Mononuclear cell (primary cell): Measurements from ENCODE around the gene NADSYN1. TPM values are rescaled to one million over a fixed set of nuclear protein-coding genes. Genes with fewer than 3 reads are reported as not detected.
"Not testable (repeated sequence)": the region's sequence is repeated elsewhere in the genome, so short reads cannot be mapped to it uniquely, and the experiment has no call there.

ENCODE experiments used
- H3K27me3 ChIP-seq: 2 replicates; pipeline ENCODE4 v1.6.0; 2011; ENCODE audit warnings: low read length, control low read depth; ENCODE audit not compliant: insufficient read depth
- H3K4me1 ChIP-seq: 2 replicates; pipeline ENCODE4 v1.5.1; 2011; ENCODE audit warnings: mild to moderate bottlenecking, low read length, control low read depth; ENCODE audit not compliant: insufficient read depth
- H3K4me3 ChIP-seq: 2 replicates; pipeline ENCODE4 v1.5.1; 2011; ENCODE audit warnings: mild to moderate bottlenecking, low read length, moderate library complexity
- H3K9me3 ChIP-seq: 2 replicates; pipeline ENCODE4 v1.5.1; 2011; ENCODE audit warnings: low read depth, mild to moderate bottlenecking, control low read depth, low read length
- total RNA-seq: library from RNA; depleted of rRNA; stranded (reverse); fragments of >200 nt; gene quantifications from one replicate; pipeline ENCODE4 v1.2.3, GENCODE V29; 2012

NADSYN1 gene
- 79.4 TPM for total RNA-seq

DNA sequence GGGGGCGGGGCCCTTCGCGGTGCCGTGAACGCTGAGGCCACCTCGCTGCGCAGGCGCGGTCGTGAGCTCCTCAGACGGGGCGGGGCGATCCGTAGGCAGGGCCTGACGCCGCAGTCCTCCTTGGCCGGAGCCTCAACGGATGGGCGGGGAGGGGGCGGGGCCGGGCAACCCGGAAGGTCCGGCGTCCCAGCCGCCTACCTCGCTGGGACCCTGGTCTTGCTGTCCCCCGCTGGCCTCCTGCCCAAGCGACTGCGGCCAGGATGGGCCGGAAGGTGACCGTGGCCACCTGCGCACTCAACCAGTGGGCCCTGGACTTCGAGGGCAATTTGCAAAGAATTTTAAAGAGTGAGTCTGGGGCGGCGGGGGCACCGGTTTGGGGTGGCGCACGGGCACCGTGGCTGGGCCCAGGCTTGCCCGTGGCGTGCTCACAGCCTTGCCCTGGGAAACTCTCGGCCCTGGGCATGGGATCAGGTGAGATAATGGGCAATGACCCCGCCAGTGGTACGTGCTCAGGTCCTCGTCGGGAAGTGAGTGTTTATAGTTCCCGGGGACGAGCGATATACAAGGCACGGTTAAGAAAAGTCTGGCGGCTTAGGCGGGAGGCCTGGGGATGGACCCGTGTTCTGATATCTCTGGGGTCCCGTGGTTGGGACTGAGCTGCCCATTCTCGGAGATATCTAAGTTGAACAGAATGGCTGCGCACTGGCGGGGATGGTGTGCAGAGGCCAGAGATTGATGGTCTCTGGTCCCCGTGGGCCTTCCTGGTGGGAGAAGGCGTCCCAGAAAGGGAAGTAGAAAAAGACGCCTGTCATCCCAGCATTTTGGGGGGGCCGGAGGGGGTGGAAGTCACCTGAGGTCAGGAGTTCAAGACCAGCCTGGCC, at the start of gene NADSYN1:
Gene NADSYN1 (plus strand): TSS at position 167 of the 881 bp plus-strand sequence. CDS start 94 bp downstream, at position 261.
- H3K4me1 ChIP-seq: peaks cover 44% of the 10 kb centered on the region
- H3K27me3 ChIP-seq: no peaks in the 10 kb centered on the region
- peak within 1 kb of the TSS; percentile 90 for H3K4me3 ChIP-seq
- no peaks in the 10 kb centered on the region for H3K9me3 ChIP-seq

DNA sequence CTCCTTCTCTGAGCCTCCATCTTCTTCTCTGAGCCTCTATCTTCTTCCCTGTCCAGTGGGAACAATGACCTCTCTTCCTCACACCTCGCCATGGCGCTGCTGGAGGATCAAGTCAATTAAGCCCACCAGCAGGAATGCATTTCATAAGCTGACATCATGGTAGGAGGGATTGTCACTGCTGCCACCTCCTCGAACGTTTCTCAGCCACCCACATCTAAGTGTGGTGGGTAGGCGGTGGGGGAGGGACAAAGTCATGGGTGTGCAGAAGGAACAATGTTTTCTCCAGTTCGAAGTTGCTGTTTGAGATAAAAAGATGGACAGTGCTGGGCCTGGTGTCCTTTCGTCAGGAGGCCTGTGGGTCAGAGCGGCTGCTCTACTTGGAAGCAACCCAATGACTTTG, 48.8 kb upstream of the NADSYN1 start:
- no peaks in the 10 kb centered on the region for H3K9me3 ChIP-seq
- H3K4me3 ChIP-seq: no peak overlapping the region
- no peaks in the 10 kb centered on the region for H3K4me1 ChIP-seq
- H3K27me3 ChIP-seq: no peaks in the 10 kb centered on the region

DNA sequence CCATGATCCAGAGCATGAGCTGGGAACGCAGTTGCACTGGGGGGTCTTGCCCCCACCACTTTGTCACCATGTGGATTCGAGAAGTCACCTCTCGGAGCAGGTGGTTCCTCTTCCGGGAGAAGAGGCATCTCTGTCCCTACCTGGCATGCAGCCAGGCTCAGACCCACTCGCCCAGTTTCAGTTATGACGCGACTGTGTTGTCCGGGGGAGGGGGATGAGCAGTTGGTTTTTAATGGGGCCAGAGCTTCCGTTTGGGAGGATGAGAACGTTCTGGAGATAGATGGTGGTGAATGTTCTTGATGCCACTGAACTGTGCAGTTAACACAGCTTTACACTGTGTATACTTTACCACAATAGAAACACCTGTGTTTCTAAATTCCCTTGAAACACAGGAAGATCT, 46.3 kb upstream of the NADSYN1 start:
- Histone ChIP-seq H3K4me3 (no peak overlapping the region), H3K4me1 (no peaks in the 10 kb centered on the region), H3K27me3 (no peaks in the 10 kb centered on the region), H3K9me3 (no peaks in the 10 kb centered on the region)

DNA sequence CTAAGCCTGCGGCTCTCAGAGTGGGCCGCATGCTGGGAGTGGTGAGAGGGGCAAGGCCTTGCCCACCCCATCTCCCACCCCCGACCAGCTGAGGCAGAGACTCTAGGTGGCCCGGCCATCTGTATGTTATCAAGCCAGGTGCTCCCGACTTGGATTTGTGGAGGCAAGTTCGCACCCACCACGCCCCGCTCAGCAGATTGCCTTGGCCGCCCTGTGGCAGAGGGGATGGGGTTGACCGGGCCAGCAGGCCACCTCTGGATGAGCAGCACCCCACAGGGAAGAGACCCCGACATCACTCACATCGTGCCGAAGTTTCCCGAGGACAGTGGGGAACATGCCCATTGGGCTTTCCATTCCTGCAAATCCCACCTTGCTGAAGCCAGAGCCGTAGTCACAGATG, 45.6 kb upstream of the NADSYN1 start:
- Histone ChIP-seq H3K27me3 (no peaks in the 10 kb centered on the region), H3K9me3 (no peaks in the 10 kb centered on the region), H3K4me1 (no peaks in the 10 kb centered on the region), H3K4me3 (no peak overlapping the region)

DNA sequence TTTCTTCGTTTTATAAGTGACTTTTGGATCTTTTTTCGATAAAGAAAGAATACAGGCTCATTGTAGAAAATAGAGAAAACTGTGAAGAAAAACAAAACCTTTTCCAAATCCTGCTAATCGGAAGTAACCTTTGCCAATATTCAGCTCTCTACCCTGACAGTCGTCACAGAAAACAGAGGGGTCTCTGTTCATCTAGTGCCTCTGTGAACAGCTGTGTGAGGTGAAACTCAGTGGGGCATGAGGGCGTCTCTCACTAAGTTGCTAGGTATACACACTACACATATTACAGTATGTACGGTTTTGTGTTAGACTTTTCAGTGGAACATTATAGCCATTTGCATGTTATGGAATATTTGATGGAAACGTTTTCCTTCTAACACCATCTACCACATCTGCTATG, 44.2 kb upstream of the NADSYN1 start:
- Histone ChIP-seq H3K4me3 (no peak overlapping the region), H3K4me1 (no peaks in the 10 kb centered on the region), H3K9me3 (no peaks in the 10 kb centered on the region), H3K27me3 (no peaks in the 10 kb centered on the region)

DNA sequence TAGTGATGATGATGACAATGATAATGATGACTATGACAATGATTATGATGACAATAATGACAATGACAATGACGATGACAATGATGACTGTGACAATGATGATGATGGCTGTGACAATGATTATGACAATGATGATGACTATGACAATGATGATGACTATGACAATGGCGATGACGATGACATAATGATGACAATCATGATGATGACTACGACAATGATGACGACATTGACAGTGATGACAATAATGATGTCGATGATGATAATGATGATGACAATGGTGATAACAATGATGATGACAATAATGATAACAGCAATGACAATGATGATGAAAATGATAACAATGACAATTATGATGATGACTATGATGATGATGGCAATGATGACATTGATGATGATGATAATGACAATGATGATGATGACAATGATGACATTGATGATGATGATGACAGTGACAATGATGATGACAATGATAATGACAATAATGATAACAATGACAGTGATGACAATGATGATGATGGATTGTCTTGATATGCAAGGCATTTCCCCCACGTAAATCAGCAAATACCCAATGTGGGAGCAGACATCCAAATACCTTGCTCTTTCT, 42.5 kb upstream of the NADSYN1 start:
- Histone ChIP-seq H3K4me1 (no peaks in the 10 kb centered on the region), H3K4me3 (no peak overlapping the region)

DNA sequence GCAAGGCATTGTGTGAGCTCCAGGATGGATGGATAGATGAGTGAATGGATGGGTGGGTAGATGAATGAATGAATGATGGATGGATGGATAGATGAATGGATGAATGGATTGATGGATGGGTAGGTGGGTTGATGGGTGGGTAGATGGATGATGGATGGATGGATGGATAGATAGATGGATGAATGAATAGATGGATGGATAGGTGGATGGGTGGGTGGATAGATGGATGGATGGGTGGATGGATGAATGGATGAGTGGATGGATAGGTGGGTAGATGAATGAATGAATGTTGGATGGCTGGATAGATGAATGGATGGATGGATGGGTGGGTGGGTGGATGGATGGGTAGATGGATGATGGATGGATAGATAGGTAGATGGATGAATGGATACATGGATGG, 38.4 kb upstream of the NADSYN1 start:
- no peaks in the 10 kb centered on the region for H3K9me3 ChIP-seq
- no peaks in the 10 kb centered on the region for H3K27me3 ChIP-seq
- no peak overlapping the region for H3K4me3 ChIP-seq
- peaks cover 8% of the 10 kb centered on the region for H3K4me1 ChIP-seq

More for the DNA sequence above, 42.5 kb upstream of the NADSYN1 start:
- H3K9me3 ChIP-seq: no peaks in the 10 kb centered on the region
- H3K27me3 ChIP-seq: no peaks in the 10 kb centered on the region

DNA sequence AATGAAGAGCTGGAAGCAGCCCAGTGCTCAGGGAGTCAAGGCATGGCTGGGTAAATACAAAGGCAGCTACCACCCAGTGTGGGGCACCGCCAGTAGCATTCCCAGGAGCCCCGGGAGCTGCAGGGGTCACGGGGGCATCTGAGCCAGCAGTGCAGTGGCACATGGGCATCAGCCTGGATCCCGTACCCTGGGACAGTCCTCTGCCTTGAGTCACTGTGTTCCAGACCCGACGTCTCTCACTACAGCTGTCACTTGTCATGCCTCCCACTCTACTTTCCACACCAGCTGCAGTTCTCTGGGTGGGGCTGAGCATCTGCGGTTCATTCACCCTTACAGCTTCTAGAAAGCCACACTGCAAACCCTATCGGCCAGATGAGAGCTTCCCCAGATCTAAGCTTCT, 34.4 kb upstream of the NADSYN1 start:
- H3K27me3 ChIP-seq: no peaks in the 10 kb centered on the region
- H3K4me3 ChIP-seq: no peak overlapping the region
- no peaks in the 10 kb centered on the region for H3K9me3 ChIP-seq
- peaks cover 8% of the 10 kb centered on the region for H3K4me1 ChIP-seq

DNA sequence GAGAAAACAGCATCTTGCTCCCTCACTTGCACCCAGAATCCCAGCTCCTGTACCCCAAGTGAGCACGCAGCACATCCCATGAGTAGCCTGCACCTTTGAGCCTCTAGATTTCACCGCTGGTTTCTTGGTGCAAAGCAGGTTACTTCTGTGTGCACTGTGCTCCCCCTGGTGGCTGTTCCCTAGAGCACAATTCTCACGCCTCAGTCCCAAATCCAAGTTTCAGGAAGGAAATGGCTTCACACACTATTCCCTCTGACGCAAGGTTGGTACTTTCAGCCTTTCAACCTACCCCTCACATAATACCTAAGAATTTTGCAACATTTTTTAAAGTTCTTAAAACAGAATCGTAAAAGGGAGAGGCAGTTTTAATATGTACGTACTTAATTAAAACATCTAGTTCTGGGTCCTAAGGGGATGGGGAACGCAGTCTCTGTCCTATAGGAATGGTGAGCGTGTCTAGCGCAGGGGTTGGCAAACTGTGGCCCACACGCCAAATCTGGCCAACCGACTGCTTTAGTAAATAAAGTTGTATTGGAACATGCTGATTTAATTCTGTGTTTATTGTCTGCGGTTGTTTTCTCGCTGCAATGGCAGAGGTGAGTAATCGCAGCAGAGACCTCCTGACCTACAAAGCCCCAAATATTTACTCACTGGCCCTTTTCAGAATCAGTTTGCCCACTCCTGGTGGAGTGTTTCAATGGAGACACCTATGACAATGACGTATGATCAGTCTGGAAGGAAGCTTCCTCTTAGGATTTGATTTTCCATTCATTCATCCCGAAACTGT, 32.4 kb upstream of the NADSYN1 start:
- Histone ChIP-seq H3K4me3 (no peak overlapping the region), H3K27me3 (no peaks in the 10 kb centered on the region), H3K4me1 (peaks cover 8% of the 10 kb centered on the region), H3K9me3 (no peaks in the 10 kb centered on the region)

DNA sequence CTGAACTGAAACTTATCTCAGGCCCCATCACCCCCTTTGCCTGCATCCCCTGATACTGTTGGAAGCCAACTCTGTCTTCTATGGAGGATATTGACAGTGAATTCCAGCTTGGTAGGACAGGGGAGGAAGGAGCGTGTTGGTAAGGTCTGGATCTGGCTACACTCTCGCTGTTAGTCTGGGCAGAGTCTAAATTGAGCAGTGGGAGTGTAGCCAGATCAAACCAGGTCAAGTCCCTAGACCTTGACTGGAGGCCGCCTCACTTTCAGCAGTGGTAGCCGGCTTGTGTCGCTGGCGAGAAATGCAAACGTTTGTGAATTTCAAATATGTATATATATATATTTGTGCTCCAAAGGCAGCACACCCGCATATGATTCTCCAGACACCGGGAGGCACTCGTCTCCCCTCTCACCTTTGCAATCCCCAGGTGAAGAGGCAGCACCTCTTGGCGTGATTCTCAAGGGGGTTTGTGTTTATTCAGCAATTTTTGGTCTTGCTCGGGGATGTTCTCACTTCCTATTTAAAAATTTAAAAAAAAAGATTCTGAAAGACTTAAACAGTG, 31.5 kb upstream of the NADSYN1 start:
- Histone ChIP-seq H3K9me3 (no peaks in the 10 kb centered on the region), H3K27me3 (no peaks in the 10 kb centered on the region), H3K4me3 (no peak overlapping the region), H3K4me1 (peaks cover 8% of the 10 kb centered on the region)

DNA sequence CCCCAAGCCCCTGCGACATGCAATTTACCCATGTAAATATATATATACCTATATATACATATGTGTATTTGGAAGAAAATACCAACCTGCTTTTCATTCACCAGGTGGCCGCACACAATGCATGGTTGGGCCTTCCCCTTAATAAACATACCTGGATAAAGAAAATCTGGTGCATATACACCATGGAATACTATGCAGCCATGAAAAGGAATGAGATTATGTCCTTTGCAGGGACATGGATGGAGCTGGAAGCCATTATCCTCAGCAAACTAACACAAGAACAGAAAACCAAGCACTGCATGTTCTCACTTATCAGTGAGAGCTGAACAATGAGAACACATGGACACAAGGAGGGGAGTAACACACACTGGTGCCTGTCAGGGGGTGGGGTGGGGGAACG, 30.7 kb upstream of the NADSYN1 start:
- H3K27me3 ChIP-seq, H3K9me3 ChIP-seq, H3K4me1 ChIP-seq, H3K4me3 ChIP-seq: not testable (repeated sequence)

DNA sequence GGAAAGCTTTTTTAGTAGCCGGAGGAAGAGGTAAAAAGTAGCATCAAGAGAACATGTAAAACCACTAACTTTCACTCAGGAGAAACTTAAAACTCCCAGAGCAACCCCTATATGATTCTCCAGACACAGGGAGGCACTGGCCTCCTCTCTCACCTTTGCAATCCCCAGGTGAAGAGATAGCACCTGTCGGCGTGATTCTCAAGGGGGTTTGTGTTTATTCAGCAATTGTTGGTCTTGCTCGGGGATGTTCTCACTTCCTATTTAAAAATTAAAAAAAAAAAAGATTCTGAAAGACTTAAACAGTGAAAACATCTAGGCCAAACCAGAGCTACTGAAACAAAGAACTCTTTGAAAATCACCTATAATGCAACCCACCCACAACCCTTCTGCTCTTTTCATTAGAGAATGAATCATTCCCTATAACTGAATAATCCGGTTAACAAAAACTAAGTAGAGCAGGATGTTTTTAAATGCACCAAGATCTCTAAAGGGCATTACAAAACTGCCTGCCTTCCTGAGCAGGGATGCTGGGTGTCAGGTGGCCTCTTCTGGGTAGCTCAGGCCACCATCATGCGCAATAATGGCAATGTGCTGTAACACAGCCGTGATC, 29.7 kb upstream of the NADSYN1 start:
- Histone ChIP-seq H3K9me3 (no peaks in the 10 kb centered on the region), H3K27me3 (no peaks in the 10 kb centered on the region), H3K4me1 (peaks cover 8% of the 10 kb centered on the region), H3K4me3 (no peak overlapping the region)

DNA sequence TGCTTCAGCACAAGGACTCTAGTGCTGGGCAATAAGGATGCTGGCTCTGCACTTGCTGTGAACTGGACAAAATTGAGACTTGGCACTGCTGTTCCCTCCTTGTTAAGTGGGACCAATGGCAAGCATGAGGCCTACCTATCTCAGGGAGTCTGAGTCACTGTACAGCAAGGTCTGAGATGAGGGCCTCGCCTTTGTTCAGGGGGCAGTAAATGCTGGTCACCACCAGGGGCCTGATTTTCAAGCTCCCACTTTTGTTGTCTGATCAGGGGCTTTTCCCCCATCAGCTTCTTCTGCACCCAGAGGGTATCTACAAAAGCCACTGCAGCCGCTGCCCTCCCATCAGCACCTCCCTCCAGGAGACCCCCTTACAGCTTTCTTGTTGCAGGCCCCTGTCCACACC, 27.6 kb upstream of the NADSYN1 start:
- Histone ChIP-seq H3K9me3 (no peaks in the 10 kb centered on the region), H3K27me3 (no peaks in the 10 kb centered on the region), H3K4me3 (no peak overlapping the region), H3K4me1 (no peaks in the 10 kb centered on the region)

DNA sequence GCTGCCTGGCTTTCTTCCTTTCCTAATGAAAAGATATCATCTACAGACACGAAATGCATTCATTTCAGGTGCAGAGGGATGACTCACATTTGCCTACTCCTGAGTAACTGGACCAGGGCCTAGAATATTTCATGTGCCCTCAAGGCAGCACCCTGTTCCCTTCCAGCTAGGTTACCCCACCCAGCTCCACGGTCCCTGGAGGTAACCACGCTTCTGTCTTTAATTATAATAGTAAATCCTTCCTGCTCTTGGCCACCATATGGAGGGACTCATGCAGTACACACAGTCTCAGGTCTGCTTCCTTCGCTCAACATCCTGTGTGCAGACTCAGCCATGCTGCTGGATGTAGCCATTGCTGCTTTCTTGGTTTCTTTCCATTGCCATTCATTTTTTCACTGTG, 27.1 kb upstream of the NADSYN1 start:
- no peaks in the 10 kb centered on the region for H3K9me3 ChIP-seq
- H3K4me3 ChIP-seq: no peak overlapping the region
- H3K27me3 ChIP-seq: no peaks in the 10 kb centered on the region
- no peaks in the 10 kb centered on the region for H3K4me1 ChIP-seq

DNA sequence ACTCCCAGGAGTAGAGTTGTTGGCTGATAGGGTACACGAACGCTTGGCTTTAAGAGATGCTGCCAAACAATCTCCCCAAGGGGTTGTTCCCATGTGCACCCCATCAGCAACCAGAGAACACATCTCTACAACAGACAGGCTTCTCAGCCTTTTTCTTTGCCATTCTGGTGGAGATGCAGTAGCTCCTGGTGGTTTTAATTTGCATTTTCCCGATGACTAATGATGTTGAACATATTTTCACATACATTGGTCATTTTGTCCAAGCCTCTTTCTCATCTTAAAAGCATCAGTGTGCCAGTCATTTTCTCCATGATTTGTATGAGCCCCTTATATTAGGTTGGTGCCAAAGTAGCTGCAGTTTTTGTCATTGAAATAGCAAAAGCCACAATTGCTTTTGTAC, 26.6 kb upstream of the NADSYN1 start:
- Histone ChIP-seq H3K4me1 (no peaks in the 10 kb centered on the region), H3K4me3 (no peak overlapping the region), H3K9me3 (no peaks in the 10 kb centered on the region), H3K27me3 (no peaks in the 10 kb centered on the region)
